ENCODE results near the gene AGPAT4.

- TF ChIP-seq CTCF (IDR thresholded peaks at IDR 0.05) (no peak), POLR2AphosphoS5 (IDR thresholded peaks at IDR 0.05; ENCODE audit: low read depth, low read length) (no peak), EP300 (IDR thresholded peaks at IDR 0.05; ENCODE audit: borderline replicate concordance in 1 of 2, low read depth in 1 of 2, low read length in 1 of 2) (no peak), TAF1 (IDR thresholded peaks at IDR 0.05; ENCODE audit: borderline replicate concordance, low read depth, low read length) (no peak), RFX5 (IDR thresholded peaks at IDR 0.05; ENCODE audit: low read length) (no peak), REST (IDR thresholded peaks at IDR 0.05; ENCODE audit: low read depth, low read length) (no peak), YY1 (IDR thresholded peaks at IDR 0.05; ENCODE audit: low read depth) (no peak), MAX (IDR thresholded peaks at IDR 0.05; ENCODE audit: low read depth) (no peak), FOXJ3 (CRISPR knock-in tag; IDR thresholded peaks at IDR 0.05) (no peak), ZBTB33 (IDR thresholded peaks at IDR 0.05; ENCODE audit: borderline replicate concordance, low read depth) (no peak), EZH2phosphoT487 (IDR thresholded peaks at IDR 0.05; ENCODE audit: borderline replicate concordance, low read depth) (no peak), USF2 (IDR thresholded peaks at IDR 0.05; ENCODE audit: borderline replicate concordance, low read depth, low read length) (no peak)
Observed at GRCh38 chr6:161080263-161080970, 193.4 kb downstream of the AGPAT4 start.
